Occipital lobe (tissue), 2 donors: ENCODE data around the gene MED22. TPM values are rescaled to one million over a fixed set of nuclear protein-coding genes. Genes with fewer than 3 reads are reported as not detected.
"Not testable (repeated sequence)": the region's sequence is repeated elsewhere in the genome, so short reads cannot be mapped to it uniquely, and the experiment has no call there.

Source experiments
- DNase-seq: peaks from one replicate; lab custom pipeline; 2025; lab: John Stamatoyannopoulos, UW
- total RNA-seq: library from RNA; depleted of rRNA; stranded (reverse); fragments of >200 nt; gene quantifications from one replicate; pipeline ENCODE4 v1.2.3, GENCODE V29; 2014

The MED22 gene
- total RNA-seq = 17.9 TPM

DNA sequence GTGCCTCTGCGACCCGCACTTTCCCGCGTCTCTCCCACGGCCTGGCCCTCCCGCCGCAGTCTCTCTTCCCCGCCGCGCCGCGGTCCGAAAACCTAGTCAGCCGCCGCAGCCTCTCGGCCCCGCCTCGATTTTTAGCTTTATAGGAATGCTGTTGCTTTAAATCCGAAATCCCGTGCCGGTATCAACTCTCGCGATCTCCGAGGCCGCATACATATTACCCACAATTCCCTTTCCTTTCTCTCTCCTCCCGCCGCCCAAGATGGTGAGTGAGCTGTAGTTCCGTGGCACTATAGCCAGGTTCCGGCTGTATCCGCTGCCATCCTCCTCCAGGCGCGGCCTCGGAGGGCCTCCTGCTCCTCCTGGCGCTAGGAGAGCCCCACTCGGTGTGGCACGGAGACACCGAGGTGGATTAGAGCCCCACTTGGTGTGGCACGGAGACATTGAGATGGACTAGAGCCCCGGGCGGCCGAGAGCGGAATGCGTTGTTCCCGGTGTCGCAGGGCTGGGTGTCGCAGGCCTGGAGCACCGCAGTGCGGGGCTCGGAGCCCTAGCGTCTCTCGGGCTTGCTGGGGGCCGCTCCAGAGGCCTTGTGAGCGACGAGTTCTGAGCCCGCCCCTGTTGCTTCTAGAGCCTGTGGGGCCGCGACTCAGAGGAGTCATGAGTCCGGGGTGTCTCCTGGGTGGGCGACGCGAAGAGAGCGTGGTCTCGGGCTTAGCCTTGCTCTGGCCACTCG lies at the start of gene MED22, which contains the start of gene RPL7A:
TSS of gene MED22 (minus strand) at position 147 of the 733 bp plus-strand sequence. CDS start 1,469 bp downstream, outside the sequence.
TSS of gene RPL7A (plus strand) at position 234 of the 733 bp plus-strand sequence. CDS start at position 260, 26 bp downstream.
- DNase-seq = peak; percentile 81

DNA sequence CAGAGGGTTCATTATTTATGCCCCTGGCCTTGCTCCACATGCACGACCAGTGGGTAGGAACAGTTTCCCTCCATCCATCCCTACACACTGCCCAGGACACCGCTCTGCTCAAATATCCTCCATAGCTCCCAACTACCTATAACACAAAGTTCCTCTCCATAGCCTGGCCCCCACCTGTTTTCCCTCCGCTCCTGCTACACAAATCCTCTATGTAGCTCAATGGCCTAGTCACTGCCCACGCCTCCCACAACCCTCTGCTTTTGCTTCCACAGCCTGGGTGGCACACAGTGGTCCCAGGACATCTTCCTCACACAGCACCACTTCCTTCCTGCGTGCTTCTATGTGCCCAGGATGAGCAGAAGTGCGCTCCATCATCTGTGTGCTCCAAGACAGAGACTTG lies 49.4 kb upstream of the MED22 start:
- no peak for DNase-seq

DNA sequence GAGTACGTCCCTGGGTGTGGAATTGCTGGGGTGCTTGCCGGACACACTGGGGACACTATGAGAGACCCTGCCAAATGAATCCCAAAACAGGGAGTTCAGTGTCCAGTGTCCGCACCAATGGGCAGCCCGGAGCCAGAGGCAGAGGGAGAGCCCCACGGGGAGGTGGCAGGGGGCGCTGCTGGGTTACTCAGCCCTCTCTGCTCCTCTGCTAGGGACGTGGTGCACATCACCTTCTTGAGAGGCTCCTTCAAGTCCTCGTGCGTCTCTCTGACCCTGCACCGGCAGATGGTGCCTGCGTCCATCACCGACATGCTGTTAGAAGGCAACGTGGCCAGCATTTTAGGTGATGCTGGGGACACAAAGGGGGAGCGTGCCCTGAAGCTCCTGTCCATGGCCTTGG lies 49.0 kb upstream of the MED22 start:
- DNase-seq = no peak

DNA sequence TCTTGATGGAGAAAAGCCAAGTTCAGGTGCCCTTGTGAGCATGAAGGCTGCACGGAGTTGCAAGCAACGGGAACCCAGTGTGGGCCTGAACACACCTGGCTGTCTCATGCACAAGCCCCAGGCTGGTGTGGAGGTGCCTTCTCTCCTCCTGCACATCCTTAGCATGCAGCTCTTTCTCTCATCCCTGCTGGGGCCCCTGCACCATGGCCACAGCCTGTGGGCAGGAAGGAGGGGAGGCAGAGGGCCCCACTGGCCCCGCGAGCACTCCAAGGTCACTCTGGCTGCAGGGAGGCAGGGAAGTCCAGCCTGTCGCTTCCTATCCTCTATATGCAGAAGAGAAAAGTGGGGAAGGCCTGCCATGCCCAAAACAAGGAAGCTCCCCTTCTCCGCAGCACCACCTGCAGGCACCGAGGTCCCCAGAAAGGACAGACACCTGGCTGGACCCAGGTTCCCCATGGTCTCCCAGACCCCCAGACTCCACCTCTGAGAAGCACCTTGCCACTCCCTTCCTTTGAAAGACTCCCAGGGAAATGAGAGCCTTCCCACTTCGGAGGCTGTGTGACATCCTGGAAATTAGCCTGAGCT lies 46.8 kb upstream of the MED22 start:
- no peak for DNase-seq

DNA sequence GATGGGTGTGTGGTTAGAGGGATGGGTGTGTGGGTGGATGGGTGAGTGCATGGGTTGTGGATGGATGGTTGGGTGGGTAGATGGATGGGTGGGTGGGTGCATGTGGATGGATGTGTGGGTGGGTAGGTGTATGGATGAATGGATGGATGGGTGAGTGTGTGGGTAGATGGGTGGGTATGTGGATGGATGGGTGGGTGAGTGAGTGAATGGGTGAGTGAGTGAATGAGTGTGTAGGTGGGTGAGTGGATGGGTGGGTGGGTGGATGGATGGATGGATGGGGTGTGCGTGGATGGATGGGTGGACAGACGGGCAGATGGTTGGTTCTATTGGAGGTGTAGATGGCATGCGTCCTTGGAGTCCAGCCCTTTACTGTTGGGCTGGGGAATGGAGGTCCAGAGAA lies 45.5 kb upstream of the MED22 start:
- DNase-seq = no peak

DNA sequence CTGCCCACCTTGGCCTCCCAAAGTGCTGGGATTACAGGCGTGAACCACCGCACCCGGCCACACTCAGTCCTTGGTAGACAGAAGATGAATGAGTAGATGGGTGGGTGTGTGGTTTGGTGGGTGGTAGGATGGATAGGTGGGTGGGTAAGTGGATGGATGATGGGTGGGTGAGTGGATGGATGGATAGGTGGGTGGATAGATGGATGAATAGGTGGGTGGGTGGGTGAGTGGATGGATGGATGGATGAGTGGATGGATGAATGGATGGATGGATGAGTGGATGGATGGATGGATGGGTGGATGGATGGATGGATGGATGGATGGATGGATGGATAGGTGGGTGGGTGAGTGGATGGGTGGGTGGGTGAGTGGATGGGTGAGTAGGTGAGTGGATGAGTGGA lies 44.4 kb upstream of the MED22 start:
- DNase-seq = not testable (repeated sequence)

DNA sequence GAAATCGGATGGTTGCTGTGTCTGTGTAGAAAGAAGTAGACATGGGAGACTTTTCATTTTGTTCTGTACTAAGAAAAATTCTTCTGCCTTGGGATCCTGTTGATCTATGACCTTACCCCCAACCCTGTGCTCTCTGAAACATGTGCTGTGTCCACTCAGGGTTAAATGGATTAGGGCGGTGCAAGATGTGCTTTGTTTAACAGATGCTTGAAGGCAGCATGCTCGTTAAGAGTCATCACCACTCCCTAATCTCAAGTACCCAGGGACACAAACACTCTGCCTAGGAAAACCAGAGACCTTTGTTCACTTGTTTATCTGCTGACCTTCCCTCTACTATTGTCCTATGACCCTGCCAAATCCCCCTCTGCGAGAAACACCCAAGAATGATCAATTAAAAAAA lies 43.5 kb upstream of the MED22 start:
- DNase-seq = not testable (repeated sequence)

DNA sequence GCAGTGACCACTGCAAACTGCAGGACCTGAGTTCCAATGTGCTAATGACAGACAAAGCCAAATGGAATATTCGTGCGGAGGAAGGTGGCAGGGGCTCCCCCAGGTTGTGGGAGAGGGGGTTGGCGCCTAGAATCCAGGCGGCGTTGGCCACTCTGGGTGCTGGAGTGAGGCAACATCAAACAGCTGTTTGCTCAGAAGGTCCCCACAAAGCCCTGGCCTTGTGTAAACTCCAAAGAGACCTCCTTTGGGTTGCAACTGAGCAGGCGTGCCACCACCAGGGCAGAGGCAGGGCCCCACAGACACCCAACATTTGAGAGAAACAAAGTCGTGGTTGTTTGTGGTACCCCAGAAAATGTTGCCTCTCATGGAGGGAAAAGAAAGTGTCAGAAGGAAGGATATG lies 42.8 kb upstream of the MED22 start:
- DNase-seq = no peak

DNA sequence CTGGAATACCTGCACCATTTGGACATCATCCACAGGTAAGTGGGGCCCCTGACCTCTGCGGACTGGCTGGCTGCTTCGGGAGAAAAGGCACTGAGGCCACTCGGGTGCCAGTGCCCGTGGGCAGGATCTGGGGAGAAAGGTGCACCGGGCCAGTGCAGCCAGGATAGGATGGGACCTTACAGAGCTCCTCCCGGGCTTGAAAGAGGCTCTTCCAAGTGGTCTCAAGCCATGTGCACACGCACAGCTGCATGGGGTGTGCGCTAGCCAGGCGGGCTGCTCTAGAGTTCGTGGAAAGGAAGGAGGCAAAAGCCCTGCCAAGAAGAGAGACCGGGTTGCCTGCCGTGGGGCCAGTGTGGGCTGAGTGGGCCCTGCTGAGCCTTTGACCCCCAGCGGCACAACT lies 41.6 kb upstream of the MED22 start:
- DNase-seq = no peak

DNA sequence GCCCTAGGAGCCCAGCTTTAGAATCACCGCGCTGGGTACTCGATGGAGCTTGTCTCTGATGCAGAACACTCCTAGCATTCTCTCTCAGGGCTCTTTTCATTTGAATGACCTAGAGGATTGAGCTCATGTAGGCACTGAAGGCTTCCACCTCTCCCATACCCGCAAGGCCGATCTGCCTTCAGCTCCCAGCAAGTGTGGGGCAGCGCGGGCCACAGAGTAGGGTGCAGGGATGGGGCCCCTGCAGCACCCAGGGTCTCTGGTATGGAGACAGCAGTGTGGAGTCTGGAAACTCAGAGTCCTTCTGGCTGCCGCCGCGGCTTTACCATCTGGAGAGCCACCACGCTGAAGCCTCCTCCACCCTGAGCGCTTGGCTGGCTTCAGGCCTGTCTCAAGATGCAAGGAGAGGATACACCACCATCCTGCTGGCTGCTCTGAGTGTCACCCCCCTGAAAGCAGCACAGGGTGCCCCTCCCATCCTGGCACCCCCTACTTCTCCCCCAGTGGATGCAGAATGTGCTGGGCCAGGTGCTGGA lies 41.2 kb upstream of the MED22 start:
- peak; percentile 30 for DNase-seq

DNA sequence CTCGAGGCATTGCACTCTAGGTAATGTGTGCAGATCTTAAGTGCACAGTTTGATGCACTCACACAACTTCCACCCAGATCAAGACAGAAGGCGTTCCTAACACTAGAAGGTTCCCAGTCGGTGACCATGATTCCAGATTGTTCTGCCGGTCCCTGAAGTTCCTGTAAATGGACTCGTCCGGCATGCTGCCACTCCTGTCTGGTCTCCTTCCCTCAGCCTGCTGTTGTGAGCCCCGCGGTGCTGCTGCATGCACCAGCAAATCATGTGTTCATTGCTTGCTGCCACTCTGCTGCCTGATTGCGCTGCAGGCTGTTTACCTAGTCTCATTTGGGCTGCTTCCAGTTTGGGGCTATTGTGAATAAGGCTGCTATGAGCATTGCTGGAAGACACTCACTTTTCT lies 39.7 kb upstream of the MED22 start:
- no peak for DNase-seq

DNA sequence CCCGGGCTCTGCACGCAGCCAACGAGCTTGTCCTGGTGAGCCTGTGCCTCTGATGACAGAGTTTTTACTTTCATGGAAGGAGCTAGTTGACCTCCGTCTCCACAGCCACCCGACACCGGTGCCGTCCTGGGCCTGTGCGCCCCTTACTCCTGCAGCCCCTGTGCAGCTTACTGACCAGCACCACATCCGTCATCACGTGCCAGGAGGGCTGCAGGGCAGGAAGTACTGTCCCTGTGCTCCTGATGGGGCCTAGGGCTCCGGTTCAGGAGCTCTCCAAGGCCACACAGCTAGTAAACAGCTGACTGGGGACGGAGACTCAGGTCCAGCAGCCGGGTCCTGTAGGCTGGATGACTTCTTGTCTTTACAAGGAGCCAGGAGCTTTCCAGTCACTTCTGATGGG lies 38.4 kb upstream of the MED22 start:
- DNase-seq = no peak

DNA sequence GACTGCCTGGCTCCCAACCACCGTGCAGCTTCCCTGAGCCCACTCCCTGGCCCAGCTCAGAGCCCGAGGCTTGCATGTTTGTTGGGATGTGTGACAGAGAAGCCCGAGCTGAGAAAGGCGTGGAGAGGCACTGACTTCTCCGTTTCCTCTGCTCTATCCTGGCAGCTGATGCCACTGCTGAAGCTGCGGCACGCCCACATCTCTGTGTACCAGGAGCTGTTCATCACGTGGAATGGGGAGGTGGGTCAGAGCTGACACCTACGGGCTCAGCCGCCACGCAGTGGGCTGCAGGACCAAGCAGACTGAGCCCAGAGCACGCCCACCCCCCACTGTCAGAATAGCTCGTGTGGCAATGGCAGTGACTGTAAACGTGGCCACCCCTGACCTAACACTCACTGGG lies 37.5 kb upstream of the MED22 start:
- peak; percentile 51 for DNase-seq

DNA sequence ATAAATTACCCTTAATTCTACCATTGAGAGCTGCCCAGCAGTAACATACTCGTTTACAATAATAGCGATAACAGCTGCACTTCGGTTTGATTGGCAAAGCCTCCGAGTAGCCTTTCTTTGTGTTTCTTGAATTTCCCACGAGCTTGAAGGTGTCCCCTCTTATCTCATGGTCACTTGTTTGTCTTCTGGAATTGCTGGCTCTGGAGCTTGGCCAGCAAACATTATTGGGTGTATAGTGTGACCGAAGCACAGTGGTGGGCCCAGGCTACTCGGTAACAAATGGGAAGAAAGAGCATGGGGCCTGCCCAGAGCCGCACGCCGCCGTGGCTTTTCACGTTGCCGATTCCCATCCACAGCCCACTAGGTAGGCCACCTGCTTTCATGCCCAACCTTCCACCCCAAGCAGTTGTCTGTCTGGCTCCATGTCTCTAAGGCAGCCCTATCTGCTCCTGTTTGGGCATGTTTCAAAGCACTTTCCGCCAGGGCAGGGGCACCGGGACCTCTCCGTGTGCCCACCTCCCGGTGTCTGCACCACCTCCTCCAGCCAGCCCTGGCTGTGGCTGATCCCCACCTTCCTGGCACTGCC lies 36.9 kb upstream of the MED22 start:
- no peak for DNase-seq

DNA sequence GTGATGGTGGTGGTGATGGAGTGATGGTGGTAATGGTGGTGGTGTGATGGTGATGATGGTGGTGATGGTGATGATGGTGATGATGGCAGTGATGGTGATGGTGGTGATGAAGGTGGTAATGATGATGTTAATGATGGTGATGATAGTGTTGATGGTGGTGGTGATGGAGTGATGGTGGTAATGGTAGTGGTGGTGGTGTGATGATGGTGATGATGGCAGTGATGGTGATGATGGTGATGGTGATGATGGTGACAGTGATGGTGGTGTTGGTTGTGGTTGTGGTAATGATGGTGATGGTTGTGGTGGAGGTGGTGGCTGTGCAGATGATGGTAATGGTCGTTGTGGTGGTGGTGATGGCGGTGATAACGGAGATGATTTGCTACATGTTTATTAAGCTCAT lies 35.5 kb upstream of the MED22 start:
- no peak for DNase-seq

DNA sequence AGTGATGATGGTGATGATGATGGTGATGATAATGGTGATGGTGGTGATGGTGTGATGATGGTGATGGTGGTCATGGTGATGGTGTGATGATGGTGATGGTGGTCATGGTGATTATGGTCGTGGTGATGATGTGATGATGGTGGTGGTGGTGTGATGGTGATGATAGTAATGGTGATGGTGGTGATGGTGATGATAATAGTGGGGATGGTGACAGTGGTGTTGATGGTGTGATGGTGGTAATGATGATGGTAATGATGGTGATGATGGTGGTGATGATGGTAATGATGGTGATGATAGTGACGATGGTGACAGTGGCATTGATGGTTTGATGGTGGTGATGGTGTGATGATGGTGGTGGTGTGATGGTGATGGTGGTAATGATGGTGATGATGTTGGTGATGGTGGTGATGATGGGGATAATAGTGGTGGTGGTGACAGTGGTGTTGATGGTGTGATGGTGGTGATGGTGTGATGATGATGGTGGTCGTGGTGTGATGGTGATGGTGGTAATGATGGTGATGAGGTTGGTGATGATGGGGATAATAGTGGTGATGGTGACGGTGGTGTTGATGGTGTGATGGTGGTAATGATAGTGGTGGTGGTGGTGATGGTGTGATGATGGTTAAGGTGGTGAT lies 34.7 kb upstream of the MED22 start:
- DNase-seq = no peak

DNA sequence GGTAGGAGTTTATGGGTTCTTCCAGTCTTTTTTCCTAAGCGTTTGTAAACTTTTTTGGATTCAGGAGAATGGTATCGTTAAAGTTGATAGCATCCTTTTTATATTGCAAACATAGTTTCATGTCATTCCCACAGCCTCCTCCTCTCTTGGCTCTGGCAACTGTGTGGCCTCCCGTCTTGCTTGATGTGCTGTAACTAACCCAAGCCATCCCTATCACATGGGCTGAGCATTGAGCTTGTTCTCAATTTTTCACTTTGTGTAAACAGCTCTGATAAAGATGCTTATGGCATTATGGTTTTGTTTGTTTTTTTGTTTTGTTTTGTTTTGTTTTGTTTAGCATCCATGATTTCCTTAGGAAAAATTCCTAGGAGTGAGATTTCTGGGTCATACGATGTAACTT lies 32.8 kb upstream of the MED22 start:
- no peak for DNase-seq

DNA sequence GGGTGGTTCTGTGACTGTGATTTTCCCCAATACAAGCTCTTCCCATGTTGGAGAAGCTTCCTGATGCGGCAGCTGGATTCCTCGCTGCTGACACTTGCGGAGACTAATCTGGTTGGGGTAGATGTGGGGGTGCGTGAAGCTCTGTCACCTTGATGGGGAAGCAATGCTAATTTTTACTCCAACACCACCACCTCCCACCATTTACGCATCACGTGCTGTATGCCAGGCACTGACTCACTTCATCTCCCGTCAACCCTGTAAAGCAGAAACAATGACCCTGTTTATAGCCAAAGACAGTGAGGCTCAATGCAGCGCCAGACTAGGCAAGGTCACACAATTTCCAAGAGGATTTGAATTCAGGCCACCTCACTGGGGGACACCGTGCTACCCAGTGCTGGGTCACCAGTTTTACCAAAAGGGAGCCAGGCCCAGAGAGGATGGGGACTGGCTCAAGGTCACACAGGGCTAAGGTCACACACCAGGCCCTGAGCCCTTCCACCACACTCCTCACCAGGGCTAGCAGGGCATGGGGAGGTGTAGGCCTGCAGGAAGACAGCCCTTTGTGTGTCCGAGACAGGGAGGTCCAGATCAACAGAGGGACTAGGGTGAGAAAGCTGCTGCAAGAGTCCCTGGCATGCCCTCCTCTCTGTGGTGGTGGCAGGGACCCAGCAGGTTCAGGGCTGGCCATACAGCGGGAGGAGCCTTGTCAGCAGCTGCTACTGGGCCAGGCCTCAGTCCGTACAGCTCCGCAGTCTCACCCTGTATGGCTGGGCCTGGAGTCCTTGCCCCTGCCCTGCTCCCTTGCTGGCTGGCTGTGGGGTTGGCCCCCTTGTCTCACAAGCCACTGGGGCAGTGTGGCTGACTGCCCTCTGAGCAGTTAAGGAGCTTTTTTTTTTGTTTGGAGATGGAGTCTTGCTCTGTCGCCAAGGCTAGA lies 31.5 kb upstream of the MED22 start:
- peak; percentile 34 for DNase-seq

DNA sequence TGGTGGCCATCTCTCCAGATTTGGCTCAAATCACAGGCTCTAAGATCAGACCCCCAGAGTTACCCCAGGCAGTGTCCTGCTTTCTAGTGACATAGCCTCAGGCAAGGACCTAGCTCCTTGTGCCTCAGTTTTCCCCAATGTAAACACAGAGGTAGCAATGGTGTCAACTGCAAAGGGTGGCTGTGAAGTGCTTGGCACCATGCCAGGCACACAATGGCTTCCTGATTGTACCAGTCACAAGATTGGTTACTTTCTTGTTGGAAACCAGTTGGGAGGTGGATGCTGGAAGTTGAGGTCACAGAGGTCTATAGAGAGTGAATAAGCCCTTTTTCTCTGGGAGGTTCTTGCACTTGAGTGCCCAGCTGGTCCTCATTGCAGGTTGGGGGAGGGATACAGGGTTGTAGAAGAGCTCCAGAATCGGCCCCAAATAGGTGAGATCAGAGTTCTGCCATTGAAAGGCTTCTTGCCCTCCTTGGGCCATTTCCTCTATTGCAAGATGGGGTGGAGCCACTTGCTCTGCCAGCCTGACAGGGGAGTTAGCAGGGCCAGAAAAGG lies 30.6 kb upstream of the MED22 start:
- DNase-seq = no peak

DNA sequence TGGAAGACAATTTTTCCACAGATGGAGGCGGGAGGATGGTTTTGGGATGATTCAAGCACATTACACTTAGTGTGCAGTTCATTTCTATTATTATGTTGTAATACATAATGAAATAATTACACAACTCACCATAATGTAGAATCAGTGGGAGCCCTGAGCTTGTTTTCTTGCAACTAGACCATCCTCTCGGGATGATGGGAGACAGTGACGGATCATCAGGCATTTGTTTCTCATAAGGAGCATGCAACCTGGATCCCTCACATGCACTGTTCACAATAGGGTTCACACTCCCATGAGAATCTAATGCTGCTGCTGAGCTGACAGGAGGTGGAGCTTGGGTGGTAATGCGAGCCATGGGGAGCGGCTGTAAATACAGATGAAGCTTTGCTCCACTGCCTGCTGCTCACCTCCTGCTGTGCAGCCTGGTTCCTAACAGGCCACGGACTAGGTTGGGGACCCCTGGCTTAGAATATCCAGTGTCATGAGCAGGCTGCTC lies 29.8 kb upstream of the MED22 start:
- no peak for DNase-seq

DNA sequence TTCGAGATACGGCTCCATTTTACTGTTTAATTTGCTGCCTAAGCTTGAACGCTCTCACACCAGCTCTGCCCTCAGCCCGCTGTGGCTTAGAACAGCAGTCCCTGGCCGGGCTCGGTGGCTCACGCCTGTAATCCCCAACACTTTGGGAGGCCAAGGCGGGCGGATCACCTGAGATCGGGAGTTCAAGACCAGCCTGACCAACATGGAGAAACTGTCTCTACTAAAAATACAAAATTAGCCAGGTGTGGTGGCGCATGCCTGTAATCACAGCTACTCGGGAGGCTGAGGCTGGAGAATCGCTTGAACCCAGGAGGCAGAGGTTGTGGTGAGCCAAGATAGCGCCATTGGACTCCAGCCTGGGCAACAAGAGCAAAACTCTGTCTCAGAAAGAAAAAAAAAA lies 29.3 kb upstream of the MED22 start:
- not testable (repeated sequence) for DNase-seq
